ENCODE measurements around the gene NOTCH1.

DNA sequence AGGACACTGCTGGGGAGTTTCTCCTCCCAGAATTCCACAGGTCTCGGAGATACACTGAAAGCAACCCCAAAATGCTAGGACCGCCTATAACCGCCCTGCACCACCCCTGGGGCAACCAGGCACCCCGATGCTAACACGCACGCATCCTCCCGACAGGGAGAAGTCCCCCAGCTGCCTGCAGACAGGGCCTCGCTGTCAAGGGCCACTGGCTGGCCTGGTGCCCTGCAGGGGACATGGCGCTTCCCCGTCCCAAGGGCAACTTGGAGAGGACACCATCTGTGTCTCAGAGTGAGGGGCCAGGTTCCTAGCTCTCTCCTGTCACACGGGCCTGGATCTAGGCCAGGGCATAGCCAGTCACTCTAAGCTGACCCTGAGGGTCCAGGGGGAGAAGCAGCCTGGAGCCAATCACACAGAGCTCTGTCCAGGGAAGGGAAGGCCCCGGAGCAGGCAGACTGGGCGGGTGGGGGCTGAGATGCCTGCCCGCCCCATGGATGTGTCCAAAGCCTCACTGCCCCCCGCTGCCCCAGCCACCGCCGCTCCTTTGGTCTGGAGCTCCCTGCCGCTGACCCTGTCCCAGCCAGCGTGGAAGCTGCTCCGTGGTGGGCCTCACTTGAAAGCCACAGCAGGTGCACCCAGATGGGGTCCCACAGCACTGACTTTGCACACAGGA lies 9.7 kb downstream of the NOTCH1 start:
- TF ChIP-seq ZNF8 (CRISPR knock-in tag; IDR thresholded peaks at IDR 0.05) (no peak), RARB (CRISPR knock-in tag; IDR thresholded peaks at IDR 0.05) (no peak), CREB5 (CRISPR knock-in tag; IDR thresholded peaks at IDR 0.05; ENCODE audit: low read depth) (no peak), SNAI2 (CRISPR knock-in tag; IDR thresholded peaks at IDR 0.05) (no peak), ZC3H10 (CRISPR knock-in tag; IDR thresholded peaks at IDR 0.05) (no peak), ZNF565 (CRISPR knock-in tag; conservative IDR thresholded peaks at IDR 0.05; ENCODE audit: low read depth) (no peak), TOX (CRISPR knock-in tag; IDR thresholded peaks at IDR 0.05; ENCODE audit: borderline replicate concordance) (no peak), TCF4 (CRISPR knock-in tag; IDR thresholded peaks at IDR 0.05; ENCODE audit: borderline replicate concordance) (no peak), BACH2 (CRISPR knock-in tag; IDR thresholded peaks at IDR 0.05; ENCODE audit: borderline replicate concordance) (no peak), PPARA (CRISPR knock-in tag; IDR thresholded peaks at IDR 0.05; ENCODE audit: borderline replicate concordance) (no peak), CSDC2 (CRISPR knock-in tag; IDR thresholded peaks at IDR 0.05) (no peak), ZNF70 (CRISPR knock-in tag; IDR thresholded peaks at IDR 0.05) (no peak)

Measured in SK-N-SH treated with all-trans-retinoic acid at 6 μM for 48 hours (cell line).